Cardiac muscle cell (in vitro differentiated cells and primary cell): ENCODE data around the gene OR12D2. TPM values are rescaled to one million over a fixed set of nuclear protein-coding genes. Genes with fewer than 3 reads are reported as not detected.
"Not testable (repeated sequence)": the region's sequence is repeated elsewhere in the genome, so short reads cannot be mapped to it uniquely, and the experiment has no call there.

Source experiments
- DNase-seq, 2 donors: peaks; one replicate each; pipeline versions ENCODE4 v3.0.0 to v3.0.0-alpha.2; 2010 to 2017; ENCODE audit warnings: low read depth in 1 of 2, low spot score in 1 of 2
- H3K27ac ChIP-seq: fragments of 200-600 bp; sonication (generic); 2 replicates; pipeline ENCODE4 v1.5.1; 2016
- H3K27me3 ChIP-seq: fragments of 200-600 bp; sonication (generic); 2 replicates; pipeline ENCODE4 v1.6.0; 2016; ENCODE audit warnings: control low read depth
- H3K36me3 ChIP-seq: fragments of 200-600 bp; sonication (generic); 2 replicates; pipeline ENCODE4 v1.5.1; 2016; ENCODE audit warnings: control low read depth
- H3K4me1 ChIP-seq: fragments of 200-600 bp; sonication (generic); 2 replicates; pipeline ENCODE4 v1.8.1; 2017; ENCODE audit warnings: low read depth, mild to moderate bottlenecking, mixed run types
- H3K4me3 ChIP-seq: fragments of 200-600 bp; sonication (generic); 2 replicates; pipeline ENCODE4 v1.5.1; 2016; ENCODE audit warnings: mild to moderate bottlenecking
- H3K9me3 ChIP-seq: fragments of 200-600 bp; sonication (generic); 2 replicates; pipeline ENCODE4 v1.5.1; 2017; ENCODE audit warnings: low read depth, mild to moderate bottlenecking, control low read depth
- CTCF ChIP-seq: IDR thresholded peaks from 2 replicates; pipeline ENCODE4 v1.5.1; 2012; ENCODE audit warnings: low read depth, mild to moderate bottlenecking, low read length
- polyA plus RNA-seq: library from polyadenylated mRNA; unstranded; fragments of >200 nt; fragmentation: Nextera tagmentation; extraction: Ambion mirVana; gene quantifications from 2 replicates; pipeline ENCODE4 v1.2.1, GENCODE V29; 2016
- total RNA-seq: library from RNA; depleted of rRNA; stranded (reverse); fragments of >200 nt; gene quantifications from 2 replicates; pipeline ENCODE4 v1.2.3, GENCODE V29; 2016

Gene OR12D2
- total and polyA plus RNA-seq, 2 experiments from 2014 or later = not detected

- Histone ChIP-seq H3K27me3 (no peaks in the 10 kb centered on the region), H3K4me3 (no peak within 1 kb of the TSS)
- TF ChIP-seq CTCF = no peak
Observed at GRCh38 chr6:29439006-29439405, 43.6 kb downstream of the OR12D2 start, which contains the start of gene OR10C1. TSS of gene OR10C1 (plus strand) at chr6:29439306. CDS start at chr6:29440016, 710 bp downstream.

GRCh38 chr6:29442719-29443118 is 47.3 kb downstream of the OR12D2 start:
- no peaks in the 10 kb centered on the region for H3K27me3 ChIP-seq
- no peaks in the 10 kb centered on the region for H3K4me1 ChIP-seq
- DNase-seq = no peak
- no peak for TF ChIP-seq CTCF
- no peaks in the 10 kb centered on the region for H3K9me3 ChIP-seq
- no peak overlapping the region for H3K27ac ChIP-seq
- H3K36me3 ChIP-seq = no peaks in the 10 kb centered on the region
- no peak overlapping the region for H3K4me3 ChIP-seq

More at GRCh38 chr6:29439006-29439405, 43.6 kb downstream of the OR12D2 start, which contains the start of gene OR10C1:
- no peak within 1 kb of the TSS for H3K27ac ChIP-seq
- no peak for DNase-seq
- no peaks in the 10 kb centered on the region for H3K9me3 ChIP-seq
- H3K4me1 ChIP-seq = no peaks in the 10 kb centered on the region
- no peaks in the 10 kb centered on the region for H3K36me3 ChIP-seq

GRCh38 chr6:29444031-29444430 is 48.6 kb downstream of the OR12D2 start:
- H3K4me1 ChIP-seq, H3K4me3 ChIP-seq, H3K9me3 ChIP-seq: not testable (repeated sequence)

More at GRCh38 chr6:29444031-29444430, 48.6 kb downstream of the OR12D2 start:
- not testable (repeated sequence) for DNase-seq, H3K27ac ChIP-seq, H3K36me3 ChIP-seq, H3K27me3 ChIP-seq

Other genes starting within 250 kb of the OR12D2 start
- not detected in 2 replicates for gene OR2J2, start 224.7 kb upstream of the OR12D2 start, total RNA-seq
- gene OR2J2, start 224.7 kb upstream of the OR12D2 start, polyA plus RNA-seq = not detected in 2 replicates
- not detected in 2 replicates for gene OR14J1, start 93.9 kb upstream of the OR12D2 start, total RNA-seq
- gene OR14J1, start 93.9 kb upstream of the OR12D2 start, polyA plus RNA-seq = not detected in 2 replicates
- not detected in 2 replicates for gene OR5V1, start 26.8 kb upstream of the OR12D2 start, total RNA-seq
- not detected in 2 replicates for gene OR5V1, start 26.8 kb upstream of the OR12D2 start, polyA plus RNA-seq
- not detected in 2 replicates for gene OR12D3, start 20.3 kb upstream of the OR12D2 start, total RNA-seq
- not detected in 2 replicates for gene OR12D3, start 20.3 kb upstream of the OR12D2 start, polyA plus RNA-seq
- gene OR12D1, start 19.3 kb downstream of the OR12D2 start, total RNA-seq = not detected in 2 replicates
- not detected in 2 replicates for gene OR12D1, start 19.3 kb downstream of the OR12D2 start, polyA plus RNA-seq
- not detected in 2 replicates for gene OR10C1, start 43.7 kb downstream of the OR12D2 start, total RNA-seq
- not detected in 2 replicates for gene OR10C1, start 43.7 kb downstream of the OR12D2 start, polyA plus RNA-seq
- gene OR11A1, start 61.4 kb downstream of the OR12D2 start, total RNA-seq = not detected in 2 replicates
- not detected in 2 replicates for gene OR11A1, start 61.4 kb downstream of the OR12D2 start, polyA plus RNA-seq
- not detected in 2 replicates for gene OR2H1, start 61.5 kb downstream of the OR12D2 start, total RNA-seq
- gene OR2H1, start 61.5 kb downstream of the OR12D2 start, polyA plus RNA-seq = not detected in 2 replicates
- not detected in 2 replicates for gene MAS1L, start 92.3 kb downstream of the OR12D2 start, total RNA-seq
- gene MAS1L, start 92.3 kb downstream of the OR12D2 start, polyA plus RNA-seq = not detected in 2 replicates
- gene UBD, start 164.1 kb downstream of the OR12D2 start, total RNA-seq = not detected in 2 replicates
- not detected in 2 replicates for gene UBD, start 164.1 kb downstream of the OR12D2 start, polyA plus RNA-seq
- gene OR2H2, start 189.5 kb downstream of the OR12D2 start, total RNA-seq = not detected in 2 replicates
- gene OR2H2, start 189.5 kb downstream of the OR12D2 start, polyA plus RNA-seq = 0.73 and 0.80 TPM in 2 replicates
- 50.2 and 101 TPM in 2 replicates for gene GABBR1, start 237.6 kb downstream of the OR12D2 start, total RNA-seq
- 67.0 and 113 TPM in 2 replicates for gene GABBR1, start 237.6 kb downstream of the OR12D2 start, polyA plus RNA-seq